HepG2 (cell line): ENCODE measurements around the gene RHOD. TPM values are rescaled to one million over a fixed set of nuclear protein-coding genes. Genes with fewer than 3 reads are reported as not detected.

Experiments used
- GABPB1 ChIP-seq: IDR thresholded peaks from 2 replicates; pipeline ENCODE4 v1.6.1; 2016; ENCODE audit warnings: mild to moderate bottlenecking, missing genetic modification reagents, moderate library complexity, missing compliant biosample characterization
- IKZF4 ChIP-seq: sonication (generic); formaldehyde crosslinking; IDR thresholded peaks from 2 replicates; pipeline ENCODE4 v1.5.1; 2020; ENCODE audit warnings: borderline replicate concordance, mild to moderate bottlenecking, low read depth, missing genetic modification reagents; ENCODE audit errors: not compliant biosample characterization
- KDM2A ChIP-seq: sonication (generic); formaldehyde crosslinking; IDR thresholded peaks from 2 replicates; pipeline ENCODE4 v1.4.0; 2020; ENCODE audit warnings: low read depth, missing genetic modification reagents, borderline replicate concordance
- MIER2 ChIP-seq: IDR thresholded peaks from 2 replicates; pipeline ENCODE4 v1.6.1; 2016; ENCODE audit warnings: missing biosample characterization, missing genetic modification reagents
- NFATC3 ChIP-seq: sonication (generic); formaldehyde crosslinking; IDR thresholded peaks from 2 replicates; pipeline ENCODE4 v1.5.1; 2020; ENCODE audit warnings: mild to moderate bottlenecking, missing genetic modification reagents
- PAWR ChIP-seq: sonication (generic); formaldehyde crosslinking; IDR thresholded peaks from 2 replicates; pipeline ENCODE4 v1.4.0; 2020; ENCODE audit warnings: missing genetic modification reagents, mild to moderate bottlenecking, borderline replicate concordance
- SATB2 ChIP-seq: sonication (generic); formaldehyde crosslinking; IDR thresholded peaks from 2 replicates; pipeline ENCODE4 v1.5.0; 2020; ENCODE audit warnings: missing genetic modification reagents
- SMARCC2 ChIP-seq: fragments of 450-650 bp; IDR thresholded peaks from 2 replicates; pipeline ENCODE4 v1.6.1; 2017; ENCODE audit warnings: antibody characterized with exemption, mild to moderate bottlenecking
- SUZ12 ChIP-seq: fragments of 150-350 bp; IDR thresholded peaks from 2 replicates; pipeline ENCODE4 v1.6.1; 2014; ENCODE audit warnings: low read depth, low read length
- ZBTB20 ChIP-seq: sonication (generic); formaldehyde crosslinking; IDR thresholded peaks from 2 replicates; pipeline ENCODE4 v1.8.1; 2023; ENCODE audit warnings: missing genetic modification reagents, low read depth, mild to moderate bottlenecking, borderline replicate concordance
- ZFAT ChIP-seq: sonication (generic); formaldehyde crosslinking; conservative IDR thresholded peaks from 2 replicates; pipeline ENCODE4 v1.8.1; 2023; ENCODE audit warnings: missing genetic modification reagents, inconsistent platforms
- ZFP41 ChIP-seq: sonication (generic); formaldehyde crosslinking; IDR thresholded peaks from 2 replicates; pipeline ENCODE4 v1.4.0; 2020; ENCODE audit warnings: mild to moderate bottlenecking, missing genetic modification reagents, borderline replicate concordance
- ZNF44 ChIP-seq: sonication (generic); formaldehyde crosslinking; IDR thresholded peaks from 2 replicates; pipeline ENCODE4 v1.5.1; 2020; ENCODE audit warnings: mild to moderate bottlenecking, missing genetic modification reagents
- ZNF446 ChIP-seq: sonication (generic); formaldehyde crosslinking; IDR thresholded peaks from 2 replicates; pipeline ENCODE4 v1.5.0; 2020; ENCODE audit warnings: mild to moderate bottlenecking, missing genetic modification reagents
- ZNF557 ChIP-seq: sonication (generic); formaldehyde crosslinking; IDR thresholded peaks from 2 replicates; pipeline ENCODE4 v1.4.0; 2020; ENCODE audit warnings: missing genetic modification reagents
- ZNF562 ChIP-seq: sonication (generic); formaldehyde crosslinking; IDR thresholded peaks from 2 replicates; pipeline ENCODE4 v1.8.0; 2022; ENCODE audit warnings: missing genetic modification reagents, borderline replicate concordance
- ZNF563 ChIP-seq: sonication (generic); formaldehyde crosslinking; IDR thresholded peaks from 2 replicates; pipeline ENCODE4 v1.8.0; 2022; ENCODE audit warnings: mild to moderate bottlenecking, moderate library complexity, missing genetic modification reagents
- ZNF629 ChIP-seq: sonication (generic); formaldehyde crosslinking; conservative IDR thresholded peaks from 2 replicates; pipeline ENCODE4 v1.5.0; 2020; ENCODE audit warnings: missing genetic modification reagents
- ZNF772 ChIP-seq: sonication (generic); formaldehyde crosslinking; IDR thresholded peaks from 2 replicates; pipeline ENCODE4 v1.5.0; 2020; ENCODE audit warnings: mild to moderate bottlenecking, missing genetic modification reagents
- polyA plus RNA-seq, 8 experiments: library from polyadenylated mRNA; depleted of rRNA in 3 of 8; stranded (reverse) in 7 of 8; unstranded in 1 of 8; fragments of >200 nt; fragmentation: Illumina TruSeq in 4 of 8; extraction: Trizol in 4 of 8; gene quantifications; 2 replicates each; pipeline versions ENCODE4 v1.2.1 to v1.2.3, GENCODE V29; 2011 to 2016; ENCODE audit warnings: low read depth in 4 of 8, missing spikeins in 1 of 8, mixed read lengths in 1 of 8; ENCODE audit not compliant: insufficient read depth in 1 of 8
- total RNA-seq, 5 experiments: library from RNA; depleted of rRNA; stranded (reverse); fragments of >200 nt; fragmentation: Illumina TruSeq; extraction: Trizol; gene quantifications; 2 replicates each; pipeline ENCODE4 v1.2.3, GENCODE V29; 2016; ENCODE audit warnings: low read depth in 1 of 5
- TF ChIP-seq, protein P1 (sequence below): sonication (generic); formaldehyde crosslinking; IDR thresholded peaks from 2 replicates; pipeline ENCODE4 v1.4.0; 2020; ENCODE audit warnings: mild to moderate bottlenecking, missing genetic modification reagents, borderline replicate concordance
- TF ChIP-seq, protein P2 (sequence below): sonication (generic); formaldehyde crosslinking; IDR thresholded peaks from 2 replicates; pipeline ENCODE4 v1.8.1; 2023; ENCODE audit warnings: mild to moderate bottlenecking, missing genetic modification reagents
- TF ChIP-seq, protein P3 (sequence below): IDR thresholded peaks from 2 replicates; pipeline ENCODE4 v1.6.1; 2016; ENCODE audit warnings: missing compliant biosample characterization, missing genetic modification reagents, borderline replicate concordance

The RHOD gene
- total and polyA plus RNA-seq, 2 of the 13 experiments (the other 11 are each of a cell fraction or from before 2014, with no cell fraction given) = 0.27 to 0.98 TPM

DNA sequence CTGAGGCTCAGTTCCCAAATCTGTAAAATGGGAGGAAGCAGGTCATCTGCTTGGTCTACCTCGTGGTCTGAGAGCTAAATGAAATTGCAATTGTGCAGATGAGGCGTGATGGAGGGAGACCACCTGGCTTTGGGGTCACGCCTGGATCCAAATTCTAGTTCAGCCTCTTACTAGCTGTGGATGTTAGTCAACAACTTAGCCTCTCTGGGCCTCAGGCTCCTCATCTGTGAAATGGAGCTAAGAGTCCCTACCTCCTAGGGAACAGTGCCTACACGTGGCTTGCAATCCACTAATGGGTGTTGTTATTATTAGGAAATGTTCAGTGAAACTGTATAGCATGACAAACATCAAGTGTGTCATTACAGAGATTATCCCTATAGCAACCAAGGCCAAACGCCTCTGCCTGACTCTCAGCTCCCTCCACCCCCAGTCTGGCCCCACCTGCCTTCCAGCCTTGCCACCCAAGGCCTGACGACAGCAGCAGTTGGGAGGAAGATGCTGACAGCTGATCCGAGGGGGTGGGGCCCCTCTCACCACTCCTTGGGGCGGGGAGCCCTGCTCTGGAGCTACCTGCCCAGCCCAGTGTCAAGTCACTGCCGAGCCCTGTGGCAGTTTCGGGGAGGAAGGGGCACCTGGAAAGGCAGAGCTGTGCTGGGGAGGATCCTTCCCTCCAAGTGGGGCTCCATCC is 1.7 kb upstream of the RHOD start (continued):
- TF ChIP-seq, protein P1, sequence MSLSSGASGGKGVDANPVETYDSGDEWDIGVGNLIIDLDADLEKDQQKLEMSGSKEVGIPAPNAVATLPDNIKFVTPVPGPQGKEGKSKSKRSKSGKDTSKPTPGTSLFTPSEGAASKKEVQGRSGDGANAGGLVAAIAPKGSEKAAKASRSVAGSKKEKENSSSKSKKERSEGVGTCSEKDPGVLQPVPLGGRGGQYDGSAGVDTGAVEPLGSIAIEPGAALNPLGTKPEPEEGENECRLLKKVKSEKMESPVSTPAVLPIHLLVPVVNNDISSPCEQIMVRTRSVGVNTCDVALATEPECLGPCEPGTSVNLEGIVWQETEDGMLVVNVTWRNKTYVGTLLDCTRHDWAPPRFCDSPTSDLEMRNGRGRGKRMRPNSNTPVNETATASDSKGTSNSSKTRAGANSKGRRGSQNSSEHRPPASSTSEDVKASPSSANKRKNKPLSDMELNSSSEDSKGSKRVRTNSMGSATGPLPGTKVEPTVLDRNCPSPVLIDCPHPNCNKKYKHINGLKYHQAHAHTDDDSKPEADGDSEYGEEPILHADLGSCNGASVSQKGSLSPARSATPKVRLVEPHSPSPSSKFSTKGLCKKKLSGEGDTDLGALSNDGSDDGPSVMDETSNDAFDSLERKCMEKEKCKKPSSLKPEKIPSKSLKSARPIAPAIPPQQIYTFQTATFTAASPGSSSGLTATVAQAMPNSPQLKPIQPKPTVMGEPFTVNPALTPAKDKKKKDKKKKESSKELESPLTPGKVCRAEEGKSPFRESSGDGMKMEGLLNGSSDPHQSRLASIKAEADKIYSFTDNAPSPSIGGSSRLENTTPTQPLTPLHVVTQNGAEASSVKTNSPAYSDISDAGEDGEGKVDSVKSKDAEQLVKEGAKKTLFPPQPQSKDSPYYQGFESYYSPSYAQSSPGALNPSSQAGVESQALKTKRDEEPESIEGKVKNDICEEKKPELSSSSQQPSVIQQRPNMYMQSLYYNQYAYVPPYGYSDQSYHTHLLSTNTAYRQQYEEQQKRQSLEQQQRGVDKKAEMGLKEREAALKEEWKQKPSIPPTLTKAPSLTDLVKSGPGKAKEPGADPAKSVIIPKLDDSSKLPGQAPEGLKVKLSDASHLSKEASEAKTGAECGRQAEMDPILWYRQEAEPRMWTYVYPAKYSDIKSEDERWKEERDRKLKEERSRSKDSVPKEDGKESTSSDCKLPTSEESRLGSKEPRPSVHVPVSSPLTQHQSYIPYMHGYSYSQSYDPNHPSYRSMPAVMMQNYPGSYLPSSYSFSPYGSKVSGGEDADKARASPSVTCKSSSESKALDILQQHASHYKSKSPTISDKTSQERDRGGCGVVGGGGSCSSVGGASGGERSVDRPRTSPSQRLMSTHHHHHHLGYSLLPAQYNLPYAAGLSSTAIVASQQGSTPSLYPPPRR (CRISPR knock-in tag) = peak; percentile 48; the same call in 1 of the 2 replicates
- TF ChIP-seq GABPB1 = no peak
- TF ChIP-seq SMARCC2 = no peak
- no peak for TF ChIP-seq ZBTB20
- no peak for TF ChIP-seq PAWR (CRISPR knock-in tag)
- no peak for TF ChIP-seq ZNF44
- TF ChIP-seq ZNF629 (CRISPR knock-in tag) = peak; percentile 100
- no peak for TF ChIP-seq ZNF446 (CRISPR knock-in tag)
- no peak for TF ChIP-seq ZNF562
- no peak for TF ChIP-seq SUZ12
- no peak; the same call in 1 of the 2 replicates for TF ChIP-seq KDM2A (CRISPR knock-in tag)
- TF ChIP-seq, protein P2, sequence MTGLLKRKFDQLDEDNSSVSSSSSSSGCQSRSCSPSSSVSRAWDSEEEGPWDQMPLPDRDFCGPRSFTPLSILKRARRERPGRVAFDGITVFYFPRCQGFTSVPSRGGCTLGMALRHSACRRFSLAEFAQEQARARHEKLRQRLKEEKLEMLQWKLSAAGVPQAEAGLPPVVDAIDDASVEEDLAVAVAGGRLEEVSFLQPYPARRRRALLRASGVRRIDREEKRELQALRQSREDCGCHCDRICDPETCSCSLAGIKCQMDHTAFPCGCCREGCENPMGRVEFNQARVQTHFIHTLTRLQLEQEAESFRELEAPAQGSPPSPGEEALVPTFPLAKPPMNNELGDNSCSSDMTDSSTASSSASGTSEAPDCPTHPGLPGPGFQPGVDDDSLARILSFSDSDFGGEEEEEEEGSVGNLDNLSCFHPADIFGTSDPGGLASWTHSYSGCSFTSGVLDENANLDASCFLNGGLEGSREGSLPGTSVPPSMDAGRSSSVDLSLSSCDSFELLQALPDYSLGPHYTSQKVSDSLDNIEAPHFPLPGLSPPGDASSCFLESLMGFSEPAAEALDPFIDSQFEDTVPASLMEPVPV (CRISPR knock-in tag) = 0 out of 2 replicates have a peak, but pooled peaks have one; percentile 18
- TF ChIP-seq, protein P3, sequence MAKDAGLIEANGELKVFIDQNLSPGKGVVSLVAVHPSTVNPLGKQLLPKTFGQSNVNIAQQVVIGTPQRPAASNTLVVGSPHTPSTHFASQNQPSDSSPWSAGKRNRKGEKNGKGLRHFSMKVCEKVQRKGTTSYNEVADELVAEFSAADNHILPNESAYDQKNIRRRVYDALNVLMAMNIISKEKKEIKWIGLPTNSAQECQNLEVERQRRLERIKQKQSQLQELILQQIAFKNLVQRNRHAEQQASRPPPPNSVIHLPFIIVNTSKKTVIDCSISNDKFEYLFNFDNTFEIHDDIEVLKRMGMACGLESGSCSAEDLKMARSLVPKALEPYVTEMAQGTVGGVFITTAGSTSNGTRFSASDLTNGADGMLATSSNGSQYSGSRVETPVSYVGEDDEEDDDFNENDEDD (CRISPR knock-in tag) = 0 out of 2 replicates have a peak, but pooled peaks have one; percentile 22
- no peak for TF ChIP-seq ZFAT (CRISPR knock-in tag)
- TF ChIP-seq SATB2 (CRISPR knock-in tag) = peak; percentile 70; the same call in 1 of the 2 replicates
- no peak for TF ChIP-seq NFATC3 (CRISPR knock-in tag)
- TF ChIP-seq ZNF772 = no peak
- no peak for TF ChIP-seq MIER2 (CRISPR knock-in tag)
- TF ChIP-seq ZNF557 = no peak
- no peak for TF ChIP-seq ZFP41 (CRISPR knock-in tag)
- no peak for TF ChIP-seq IKZF4 (CRISPR knock-in tag)
- TF ChIP-seq ZNF563 (CRISPR knock-in tag) = no peak
